ENCODE data around the gene SLC25A34.
"Not testable (repeated sequence)": the region's sequence is repeated elsewhere in the genome, so short reads cannot be mapped to it uniquely, and the experiment has no call there.

Gene SLC25A34

GRCh38 chr1:15736038-15736891 lies at the start of gene SLC25A34:
SLC25A34 (plus strand) TSS chr1:15736258; CDS start chr1:15736486, 228 bp downstream.
- DNase-seq = no peak

- DNase-seq = no peak
Observed at GRCh38 chr1:15687446-15687845, 48.6 kb upstream of the SLC25A34 start.

GRCh38 chr1:15690317-15690716 lies 45.7 kb upstream of the SLC25A34 start:
- no peak for DNase-seq

GRCh38 chr1:15691434-15692032 lies 44.5 kb upstream of the SLC25A34 start:
- no peak for DNase-seq

GRCh38 chr1:15692121-15692682 lies 43.9 kb upstream of the SLC25A34 start:
- no peak for DNase-seq

GRCh38 chr1:15693371-15693770 lies 42.7 kb upstream of the SLC25A34 start:
- no peak for DNase-seq

- DNase-seq = peak; percentile 11
Observed at GRCh38 chr1:15696956-15697521, 39.0 kb upstream of the SLC25A34 start.

GRCh38 chr1:15698201-15698600 lies 37.9 kb upstream of the SLC25A34 start:
- no peak for DNase-seq

- not testable (repeated sequence) for DNase-seq
Observed at GRCh38 chr1:15699321-15699720, 36.7 kb upstream of the SLC25A34 start.

- DNase-seq = no peak
Observed at GRCh38 chr1:15700508-15700907, 35.5 kb upstream of the SLC25A34 start.

GRCh38 chr1:15701784-15702183 lies 34.3 kb upstream of the SLC25A34 start:
- no peak for DNase-seq

- no peak for DNase-seq
Observed at GRCh38 chr1:15702722-15703550, 33.1 kb upstream of the SLC25A34 start.

- no peak for DNase-seq
Observed at GRCh38 chr1:15703562-15703961, 32.5 kb upstream of the SLC25A34 start.

GRCh38 chr1:15704526-15705183 lies 31.4 kb upstream of the SLC25A34 start:
- no peak for DNase-seq

- no peak for DNase-seq
Observed at GRCh38 chr1:15705184-15705566, 30.9 kb upstream of the SLC25A34 start.

GRCh38 chr1:15706751-15707150 lies 29.3 kb upstream of the SLC25A34 start:
- DNase-seq = no peak

GRCh38 chr1:15707239-15707925 lies 28.7 kb upstream of the SLC25A34 start:
- no peak for DNase-seq

- DNase-seq = no peak
Observed at GRCh38 chr1:15708486-15709137, 27.4 kb upstream of the SLC25A34 start.

- no peak for DNase-seq
Observed at GRCh38 chr1:15709226-15709625, 26.8 kb upstream of the SLC25A34 start.

- DNase-seq = no peak
Observed at GRCh38 chr1:15712168-15712567, 23.9 kb upstream of the SLC25A34 start.

Data from activated CD4-positive, alpha-beta T cell treated with anti-CD3 and anti-CD28 coated beads, Interleukin-2, amount 50 U/mL, for 1 hour (primary cell).